HG03442 (cell line): ENCODE results near the gene NTRK3.

Experiments
- ATAC-seq: cut with Tn5 transposase; IDR thresholded peaks from one replicate; pipeline ENCODE4 v1.9.1; 2021; ENCODE audit warnings: mild to moderate bottlenecking, moderate library complexity; ENCODE audit not compliant: unreplicated experiment

The NTRK3 gene

DNA sequence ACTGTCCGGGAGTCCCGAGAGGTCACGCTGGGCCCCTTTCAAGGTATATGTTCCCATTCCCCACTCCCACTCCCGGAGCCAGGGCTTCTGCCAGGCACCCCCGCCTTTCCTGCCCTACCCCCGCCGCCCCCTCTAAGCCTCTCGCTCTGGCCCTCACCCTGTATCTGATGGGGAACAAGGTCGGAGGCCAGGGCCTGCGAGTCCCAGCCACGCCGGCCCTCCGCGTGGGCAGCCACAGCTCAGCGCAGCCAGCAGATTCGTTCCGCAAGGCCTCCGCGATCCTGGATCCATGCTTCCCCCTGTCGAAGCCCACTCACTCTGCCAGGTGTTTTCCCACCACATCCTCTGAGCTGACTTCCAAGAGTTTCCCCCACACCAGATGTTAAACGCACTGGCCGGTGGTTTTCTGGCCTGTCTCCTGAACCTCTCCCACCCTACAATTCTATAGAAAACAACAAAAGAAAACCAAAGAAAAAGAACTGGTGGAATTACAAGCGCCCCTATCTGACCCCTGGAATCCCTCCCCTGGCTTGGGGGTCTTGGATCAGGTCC, 303.7 kb downstream of the NTRK3 start:
- ATAC-seq = no peak

- no peak for ATAC-seq
Observed at GRCh38 chr15:87949575-87950223, 306.8 kb downstream of the NTRK3 start.

GRCh38 chr15:87949151-87949574, 307.4 kb downstream of the NTRK3 start:
- ATAC-seq = no peak

DNA sequence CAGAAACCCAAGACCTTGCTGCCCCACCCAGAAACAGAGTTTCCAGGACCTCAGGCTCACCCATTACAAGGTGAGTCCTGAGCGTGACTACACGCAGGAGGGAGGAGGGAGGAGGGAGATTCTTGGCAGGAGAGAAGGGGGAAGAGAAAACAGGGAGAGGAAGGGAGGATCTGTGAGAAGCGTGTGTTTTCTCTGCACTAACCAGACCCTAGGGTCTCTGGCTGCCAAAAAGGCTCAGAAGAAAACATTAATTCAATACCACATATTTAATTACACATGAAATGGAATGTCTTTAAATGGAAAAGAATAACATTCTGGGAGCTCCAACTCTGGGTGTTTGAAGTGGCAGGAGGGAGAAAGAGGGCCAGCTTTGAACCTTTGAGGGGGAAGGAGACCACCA, 309.0 kb downstream of the NTRK3 start:
- no peak for ATAC-seq

DNA sequence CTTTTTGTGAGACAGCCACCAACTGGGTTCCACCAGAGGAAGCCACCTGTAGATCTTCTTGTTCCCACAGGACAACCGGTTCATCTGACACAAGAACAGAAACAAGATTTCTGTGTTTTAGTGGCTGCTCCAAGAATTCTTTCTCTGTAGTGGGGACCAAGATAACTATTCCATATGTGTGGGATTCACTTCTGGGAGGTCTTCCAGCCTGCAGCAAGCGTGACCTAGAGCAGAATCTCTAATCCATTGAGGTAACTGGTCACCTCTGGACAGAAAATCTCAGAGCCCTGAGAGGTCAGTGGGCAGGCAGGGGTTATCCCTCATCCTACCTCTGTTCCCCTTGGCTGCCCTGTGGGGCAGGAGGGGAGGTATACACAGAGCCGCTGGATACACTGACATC, 311.3 kb downstream of the NTRK3 start:
- no peak for ATAC-seq

DNA sequence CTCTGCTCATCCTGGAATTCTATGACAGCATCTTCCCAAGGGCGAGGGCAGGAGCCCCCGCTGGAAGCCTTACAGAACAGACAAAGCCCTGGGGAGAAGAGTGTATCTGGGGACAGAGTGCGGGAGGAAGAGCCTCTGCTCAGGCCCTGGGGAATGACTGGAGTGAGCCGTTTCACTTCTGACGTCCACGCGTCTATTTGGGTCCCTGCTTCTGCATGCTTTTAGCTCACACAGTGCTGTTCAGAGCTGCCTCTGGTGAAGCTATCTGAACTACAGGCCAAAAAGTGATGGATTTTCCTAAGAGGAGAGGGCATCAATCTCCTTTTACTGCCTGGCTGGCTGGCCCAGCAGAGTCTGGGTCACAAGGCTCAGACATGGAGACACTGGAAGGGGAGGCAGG, 311.8 kb downstream of the NTRK3 start:
- no peak for ATAC-seq

GRCh38 chr15:87944050-87944449, 312.5 kb downstream of the NTRK3 start:
- ATAC-seq = no peak

DNA sequence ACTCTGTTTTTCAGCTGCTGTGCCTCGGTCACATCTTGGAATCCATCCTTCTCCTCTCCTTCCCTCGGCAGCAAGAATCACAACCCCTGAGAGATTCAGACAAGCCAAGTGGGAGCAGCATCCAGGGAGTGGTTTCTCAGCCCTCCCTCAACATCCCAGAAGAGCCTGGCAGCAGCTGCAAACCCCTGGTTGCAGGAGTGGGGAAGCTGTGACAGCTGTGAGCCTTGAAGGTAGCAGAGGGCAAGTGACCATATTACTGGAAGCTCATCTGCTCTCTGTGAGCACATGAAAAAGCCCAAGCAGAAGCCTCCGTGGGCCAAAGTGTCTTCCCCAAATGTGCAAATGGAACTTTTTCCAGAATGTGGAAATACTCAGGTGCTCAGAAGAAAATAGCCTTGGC, 312.9 kb downstream of the NTRK3 start:
- no peak for ATAC-seq

- ATAC-seq = no peak
Observed at GRCh38 chr15:87942316-87942715, 314.2 kb downstream of the NTRK3 start.

- no peak for ATAC-seq
Observed at GRCh38 chr15:87941606-87942005, 314.9 kb downstream of the NTRK3 start.

GRCh38 chr15:87940768-87941167, 315.8 kb downstream of the NTRK3 start:
- ATAC-seq = no peak

DNA sequence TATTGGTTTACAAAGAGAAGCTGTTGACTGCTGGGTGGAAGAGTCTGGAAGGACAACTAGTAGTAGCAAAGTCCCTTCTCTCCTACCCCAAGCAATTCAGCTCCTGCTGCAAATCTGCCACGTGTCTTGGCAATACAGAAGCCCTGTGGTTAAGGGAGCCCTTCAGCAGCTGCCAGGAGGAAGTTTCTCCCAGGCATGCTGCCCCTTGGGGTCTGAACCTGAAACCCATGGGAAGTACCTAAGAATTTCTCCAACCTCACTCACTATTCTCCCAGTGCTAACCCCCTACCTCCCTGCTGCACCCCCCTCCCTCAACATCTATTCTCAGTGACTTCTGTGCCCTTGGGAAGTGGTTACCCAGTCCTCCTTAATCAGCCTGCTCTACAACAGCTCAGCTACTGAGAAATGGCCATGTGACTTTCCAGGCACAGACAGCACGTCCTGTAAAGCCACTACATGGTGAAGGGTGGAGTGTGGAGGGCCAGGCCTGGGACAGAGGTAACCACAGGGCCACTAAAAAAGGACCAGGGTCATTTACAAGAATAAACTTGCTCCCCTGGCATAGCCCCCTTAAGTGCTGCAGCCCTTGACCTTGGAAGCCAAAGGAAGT, 316.6 kb downstream of the NTRK3 start:
- no peak for ATAC-seq

DNA sequence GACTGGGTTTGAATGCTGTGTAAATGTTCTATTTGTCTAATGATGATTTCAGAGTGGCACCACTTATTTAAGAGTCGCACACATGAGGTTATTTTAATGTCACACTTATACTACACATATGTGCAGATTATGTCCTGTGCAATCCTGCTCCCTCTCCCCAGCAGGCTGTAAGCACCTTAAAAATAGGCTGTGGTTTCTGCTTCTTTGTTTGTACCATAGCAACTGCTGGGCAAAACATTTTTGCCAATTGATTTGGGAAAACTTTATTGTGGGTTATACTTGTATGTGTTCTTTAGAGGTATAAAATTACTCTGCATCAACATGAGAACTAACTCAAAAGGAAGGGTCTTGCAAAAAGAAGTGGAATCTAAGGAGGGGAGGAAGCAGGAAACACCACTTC, 318.5 kb downstream of the NTRK3 start:
- no peak for ATAC-seq

GRCh38 chr15:87935583-87935982, 321.0 kb downstream of the NTRK3 start:
- ATAC-seq = no peak

DNA sequence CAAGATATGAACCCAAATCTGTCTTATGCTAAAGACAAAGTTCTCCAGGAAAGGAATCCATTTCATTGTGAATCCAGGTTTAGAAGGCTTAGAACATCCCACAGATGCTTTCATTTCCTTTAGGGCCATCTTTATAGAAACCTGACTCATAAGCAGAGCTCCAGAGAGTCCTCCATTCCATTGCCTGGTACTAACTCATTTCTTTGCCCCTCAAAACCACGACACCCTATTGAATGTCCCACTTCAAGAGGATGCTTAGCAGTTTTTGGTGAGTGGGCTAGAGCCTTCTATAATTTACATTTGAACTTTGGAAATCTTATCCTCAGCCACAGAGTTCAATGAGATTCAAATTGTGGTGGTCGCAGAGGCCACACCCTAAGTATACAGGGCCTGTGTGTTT, 325.0 kb downstream of the NTRK3 start:
- no peak for ATAC-seq

DNA sequence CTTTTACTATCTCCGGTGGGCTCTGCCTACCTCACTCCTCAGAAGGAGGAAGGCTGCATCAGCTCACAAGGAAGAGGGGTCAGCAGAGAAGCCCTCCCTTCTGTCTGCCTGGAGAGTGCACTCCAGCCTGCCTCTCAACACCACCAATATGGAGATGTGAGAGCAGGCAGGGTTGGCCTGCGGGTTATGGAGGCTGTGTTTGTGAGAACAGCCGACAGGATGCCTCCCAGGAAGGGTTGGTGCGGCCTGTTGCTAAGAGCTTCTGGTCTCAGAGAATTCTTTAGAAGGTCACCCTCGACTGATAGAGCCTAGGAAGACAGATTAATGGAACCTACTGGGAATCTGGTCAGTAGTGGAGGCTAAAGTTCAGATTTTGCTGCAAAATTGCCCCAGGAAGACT, 326.1 kb downstream of the NTRK3 start:
- ATAC-seq = no peak

DNA sequence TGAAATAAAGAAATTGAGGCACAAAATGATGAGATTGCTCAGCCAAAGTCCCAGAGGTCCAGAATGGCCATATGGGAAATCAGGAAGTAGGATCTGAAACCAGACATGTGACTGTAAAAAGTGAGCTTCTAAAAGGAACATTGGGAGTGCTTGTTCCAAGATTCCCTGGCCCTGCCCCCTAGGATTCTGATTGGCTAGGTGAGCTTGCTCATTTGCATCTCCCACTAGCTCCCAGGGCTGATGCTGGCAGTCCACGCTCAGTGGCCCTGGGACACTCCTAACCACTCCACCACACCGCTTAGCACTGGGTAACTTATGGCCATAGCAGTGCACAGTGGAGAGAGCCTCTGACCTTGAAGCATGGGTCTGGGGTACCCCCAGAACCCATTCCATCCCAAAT, 326.7 kb downstream of the NTRK3 start:
- no peak for ATAC-seq

GRCh38 chr15:87924433-87924832, 332.1 kb downstream of the NTRK3 start:
- no peak for ATAC-seq

- ATAC-seq = no peak
Observed at GRCh38 chr15:87919064-87919463, 337.5 kb downstream of the NTRK3 start.

GRCh38 chr15:87917480-87917879, 339.1 kb downstream of the NTRK3 start:
- no peak for ATAC-seq

GRCh38 chr15:87916208-87916607, 340.3 kb downstream of the NTRK3 start:
- no peak for ATAC-seq

- no peak for ATAC-seq
Observed at GRCh38 chr15:87910301-87910700, 346.2 kb downstream of the NTRK3 start.
